HepG2 (cell line): ENCODE data around the gene TPD52L2. TPM values are rescaled to one million over a fixed set of nuclear protein-coding genes. Genes with fewer than 3 reads are reported as not detected.

Experiments
- ATF2 ChIP-seq: sonication (generic); formaldehyde crosslinking; IDR thresholded peaks from 2 replicates; pipeline ENCODE4 v1.4.0; 2020; ENCODE audit warnings: missing genetic modification reagents
- E2F2 ChIP-seq: sonication (generic); formaldehyde crosslinking; IDR thresholded peaks from 2 replicates; pipeline ENCODE4 v1.4.0; 2020; ENCODE audit warnings: missing genetic modification reagents, borderline replicate concordance
- HMG20B ChIP-seq: conservative IDR thresholded peaks from 2 replicates; pipeline ENCODE4 v1.6.1; 2016; ENCODE audit warnings: missing genetic modification reagents, missing compliant biosample characterization
- KLF6 ChIP-seq: IDR thresholded peaks from 2 replicates; pipeline ENCODE4 v1.8.0; 2016; ENCODE audit warnings: missing biosample characterization, missing genetic modification reagents
- MTF2 ChIP-seq: sonication (generic); formaldehyde crosslinking; IDR thresholded peaks from 2 replicates; pipeline ENCODE4 v1.5.0; 2020; ENCODE audit warnings: missing genetic modification reagents, borderline replicate concordance
- SOX13 ChIP-seq, 3 experiments: fragments of 450-650 bp in 1 of 3; sonication (generic) in 1 of 3; formaldehyde crosslinking in 1 of 3; IDR thresholded peaks in 2 of 3; conservative IDR thresholded peaks in 1 of 3; 2 replicates each; pipeline versions ENCODE4 v1.5.0 to v1.6.1; 2016 to 2020; ENCODE audit warnings: antibody characterized with exemption in 1 of 3, mild to moderate bottlenecking in 1 of 3, missing compliant biosample characterization in 1 of 3, missing genetic modification reagents in 1 of 3, moderate library complexity in 1 of 3
- THAP7 ChIP-seq: sonication (generic); formaldehyde crosslinking; IDR thresholded peaks from 2 replicates; pipeline ENCODE4 v1.8.1; 2023; ENCODE audit warnings: mild to moderate bottlenecking, missing genetic modification reagents
- THRA ChIP-seq: sonication (generic); formaldehyde crosslinking; IDR thresholded peaks from 2 replicates; pipeline ENCODE4 v1.4.0; 2020; ENCODE audit warnings: missing genetic modification reagents, borderline replicate concordance
- TOPORS ChIP-seq: sonication (generic); formaldehyde crosslinking; IDR thresholded peaks from 2 replicates; pipeline ENCODE4 v1.8.0; 2023; ENCODE audit warnings: mild to moderate bottlenecking, missing genetic modification reagents
- TSC22D2 ChIP-seq: sonication (generic); formaldehyde crosslinking; IDR thresholded peaks from 2 replicates; pipeline ENCODE4 v1.5.1; 2020; ENCODE audit warnings: missing genetic modification reagents, mild to moderate bottlenecking, borderline replicate concordance
- XRCC5 ChIP-seq: fragments of 200-400 bp; formaldehyde crosslinking; optimal IDR thresholded peaks from 2 replicates; pipeline ENCODE3; 2017; ENCODE audit warnings: mild to moderate bottlenecking, low read length
- ZMYM4 ChIP-seq: sonication (generic); formaldehyde crosslinking; IDR thresholded peaks from 2 replicates; pipeline ENCODE4 v1.8.1; 2023; ENCODE audit warnings: mild to moderate bottlenecking, missing genetic modification reagents
- ZNF292 ChIP-seq: sonication (generic); formaldehyde crosslinking; IDR thresholded peaks from 2 replicates; pipeline ENCODE4 v1.8.1; 2022; ENCODE audit warnings: mild to moderate bottlenecking, low read depth, missing genetic modification reagents, borderline replicate concordance
- ZNF451 ChIP-seq: sonication (generic); formaldehyde crosslinking; IDR thresholded peaks from 2 replicates; pipeline ENCODE4 v1.5.0; 2020; ENCODE audit warnings: mild to moderate bottlenecking, missing genetic modification reagents
- ZNF510 ChIP-seq: sonication (generic); formaldehyde crosslinking; IDR thresholded peaks from 2 replicates; pipeline ENCODE4 v1.4.0; 2020; ENCODE audit warnings: low read depth, mild to moderate bottlenecking, missing genetic modification reagents
- ZNF737 ChIP-seq: sonication (generic); formaldehyde crosslinking; IDR thresholded peaks from 2 replicates; pipeline ENCODE4 v1.5.0; 2020; ENCODE audit warnings: missing genetic modification reagents, mild to moderate bottlenecking, borderline replicate concordance
- ZNF766 ChIP-seq: sonication (generic); formaldehyde crosslinking; IDR thresholded peaks from 2 replicates; pipeline ENCODE4 v1.5.0; 2020; ENCODE audit warnings: missing genetic modification reagents, borderline replicate concordance
- ZNF775 ChIP-seq: sonication (generic); formaldehyde crosslinking; IDR thresholded peaks from 2 replicates; pipeline ENCODE4 v1.4.0; 2020; ENCODE audit warnings: missing genetic modification reagents, mild to moderate bottlenecking, moderate library complexity, borderline replicate concordance
- ZNF784 ChIP-seq: sonication (generic); formaldehyde crosslinking; IDR thresholded peaks from 2 replicates; pipeline ENCODE4 v1.5.1; 2020; ENCODE audit warnings: missing genetic modification reagents, mild to moderate bottlenecking, borderline replicate concordance
- polyA plus RNA-seq, 8 experiments: library from polyadenylated mRNA; depleted of rRNA in 3 of 8; stranded (reverse) in 7 of 8; unstranded in 1 of 8; fragments of >200 nt; fragmentation: Illumina TruSeq in 4 of 8; extraction: Trizol in 4 of 8; gene quantifications; 2 replicates each; pipeline versions ENCODE4 v1.2.1 to v1.2.3, GENCODE V29; 2011 to 2016; ENCODE audit warnings: low read depth in 4 of 8, missing spikeins in 1 of 8, mixed read lengths in 1 of 8; ENCODE audit not compliant: insufficient read depth in 1 of 8
- total RNA-seq, 5 experiments: library from RNA; depleted of rRNA; stranded (reverse); fragments of >200 nt; fragmentation: Illumina TruSeq; extraction: Trizol; gene quantifications; 2 replicates each; pipeline ENCODE4 v1.2.3, GENCODE V29; 2016; ENCODE audit warnings: low read depth in 1 of 5
- TF ChIP-seq, protein P1 (sequence below): sonication (generic); formaldehyde crosslinking; IDR thresholded peaks from 2 replicates; pipeline ENCODE4 v1.4.0; 2020; ENCODE audit warnings: missing genetic modification reagents

Gene TPD52L2
- total and polyA plus RNA-seq, 2 of the 13 experiments (the other 11 are each of a cell fraction or from before 2014, with no cell fraction given), result 156 to 184 TPM

DNA sequence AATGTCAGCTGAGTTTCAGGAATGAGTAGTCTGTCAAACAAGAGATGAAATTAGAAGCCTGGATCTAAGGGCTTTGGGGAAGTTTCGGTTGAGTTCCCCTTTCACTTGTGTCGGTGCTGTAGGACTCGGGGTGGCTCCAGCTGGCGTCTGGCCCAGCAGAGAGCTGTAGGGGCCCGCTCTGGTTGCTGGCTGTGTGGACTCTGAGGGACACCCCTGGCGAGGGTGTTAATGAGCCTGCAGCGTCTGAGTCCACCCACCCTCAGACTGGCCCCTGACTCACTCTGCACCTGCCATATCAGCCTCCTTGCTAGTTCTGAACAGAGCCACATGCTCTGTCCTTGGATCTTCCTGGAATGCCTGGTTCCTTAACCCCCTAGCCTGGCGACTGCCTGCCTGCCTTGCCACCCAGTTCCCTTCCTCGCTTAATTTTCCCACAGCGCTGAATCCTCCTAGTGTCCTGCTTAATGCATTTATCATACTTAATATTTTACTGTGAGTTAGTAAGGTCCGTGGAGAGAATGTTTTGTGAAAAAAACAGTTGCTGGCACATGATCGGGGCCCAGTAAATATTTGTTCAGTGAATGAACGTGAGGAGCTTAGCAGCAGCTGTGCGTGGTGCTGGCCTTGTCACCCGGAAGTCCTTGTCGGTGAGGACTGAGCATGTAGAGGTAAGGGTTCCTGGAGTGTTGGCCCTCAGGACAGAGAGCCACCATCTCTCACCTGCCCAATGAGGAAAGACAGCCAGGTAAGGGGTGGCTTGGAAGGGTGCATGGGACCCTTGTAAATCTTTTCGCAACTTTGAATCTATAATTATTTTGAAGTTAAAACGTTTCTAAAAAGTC is 31.4 kb downstream of the TPD52L2 start (continued):
- TF ChIP-seq MTF2 (CRISPR knock-in tag) (no peak), SOX13 (IDR thresholded peaks at IDR 0.05) (0 out of 2 replicates have a peak, but pooled peaks have one; percentile 19), SOX13 (CRISPR knock-in tag; conservative IDR thresholded peaks at IDR 0.05 in 1 of 2, IDR thresholded peaks at IDR 0.05 in 1 of 2) (peak in 1 of 2 experiments; percentile 73; a peak in 1 of 4 replicates), TOPORS (CRISPR knock-in tag) (peak; percentile 74; the same call in 1 of the 2 replicates), ZNF451 (CRISPR knock-in tag) (no peak), HMG20B (CRISPR knock-in tag) (peak; percentile 56; the same call in 1 of the 2 replicates), THRA (CRISPR knock-in tag) (peak; percentile 23; the same call in 1 of the 2 replicates), ZNF784 (peak; percentile 93), TSC22D2 (CRISPR knock-in tag) (peak; percentile 3; the same call in 1 of the 2 replicates), THAP7 (CRISPR knock-in tag) (peak; percentile 59; the same call in 1 of the 2 replicates), E2F2 (CRISPR knock-in tag) (no peak), KLF6 (CRISPR knock-in tag) (no peak; the same call in 1 of the 2 replicates), ATF2 (CRISPR knock-in tag) (peak; percentile 65), ZNF775 (CRISPR knock-in tag) (peak; percentile 82; the same call in 1 of the 2 replicates), XRCC5 (no peak), ZNF737 (peak; percentile 84; the same call in 1 of the 2 replicates), ZMYM4 (CRISPR knock-in tag) (peak; percentile 51; the same call in 1 of the 2 replicates), ZNF292 (CRISPR knock-in tag) (no peak; the same call in 1 of the 2 replicates), ZNF510 (CRISPR knock-in tag) (peak; percentile 59; the same call in 1 of the 2 replicates), ZNF766 (CRISPR knock-in tag) (peak; percentile 24; the same call in 1 of the 2 replicates)
- TF ChIP-seq, protein P1, sequence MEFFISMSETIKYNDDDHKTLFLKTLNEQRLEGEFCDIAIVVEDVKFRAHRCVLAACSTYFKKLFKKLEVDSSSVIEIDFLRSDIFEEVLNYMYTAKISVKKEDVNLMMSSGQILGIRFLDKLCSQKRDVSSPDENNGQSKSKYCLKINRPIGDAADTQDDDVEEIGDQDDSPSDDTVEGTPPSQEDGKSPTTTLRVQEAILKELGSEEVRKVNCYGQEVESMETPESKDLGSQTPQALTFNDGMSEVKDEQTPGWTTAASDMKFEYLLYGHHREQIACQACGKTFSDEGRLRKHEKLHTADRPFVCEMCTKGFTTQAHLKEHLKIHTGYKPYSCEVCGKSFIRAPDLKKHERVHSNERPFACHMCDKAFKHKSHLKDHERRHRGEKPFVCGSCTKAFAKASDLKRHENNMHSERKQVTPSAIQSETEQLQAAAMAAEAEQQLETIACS (CRISPR knock-in tag), result peak; percentile 65
